DMS153 treated with DMSO at 0.1 percent for 48 hours (cell line): ENCODE data around the gene C1orf21.
A peak's percentile ranks its signal among the peaks of the same experiment; 100 is the strongest.

Experiments used
- DNase-seq: peaks from one replicate; lab custom pipeline; 2025; ENCODE audit not compliant: unreplicated experiment; lab: John Stamatoyannopoulos, UW

Gene C1orf21

GRCh38 chr1:184545601-184546000, 158.8 kb downstream of the C1orf21 start:
- DNase-seq = no peak

DNA sequence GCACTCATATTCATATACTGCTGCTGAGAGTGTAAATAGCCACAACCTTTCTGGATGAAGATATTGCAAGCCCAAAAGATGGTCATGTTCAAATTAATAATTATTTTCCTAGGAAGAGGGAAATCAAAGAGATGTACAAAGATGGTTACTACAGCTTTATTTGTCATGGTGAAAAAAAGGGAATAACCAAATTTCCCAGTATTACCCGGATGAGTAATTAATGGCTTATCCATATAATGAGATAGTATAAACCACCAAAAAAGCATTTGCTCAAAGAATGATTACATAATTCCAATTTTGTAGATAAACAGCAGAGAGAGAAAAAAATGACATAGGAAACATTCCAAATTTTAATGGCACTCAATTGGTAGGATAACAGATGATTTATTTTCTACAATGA, 165.6 kb downstream of the C1orf21 start:
- no peak for DNase-seq

- no peak for DNase-seq
These were observed 167.0 kb downstream of the C1orf21 start for GRCh38 chr1:184553845-184554244.

DNA sequence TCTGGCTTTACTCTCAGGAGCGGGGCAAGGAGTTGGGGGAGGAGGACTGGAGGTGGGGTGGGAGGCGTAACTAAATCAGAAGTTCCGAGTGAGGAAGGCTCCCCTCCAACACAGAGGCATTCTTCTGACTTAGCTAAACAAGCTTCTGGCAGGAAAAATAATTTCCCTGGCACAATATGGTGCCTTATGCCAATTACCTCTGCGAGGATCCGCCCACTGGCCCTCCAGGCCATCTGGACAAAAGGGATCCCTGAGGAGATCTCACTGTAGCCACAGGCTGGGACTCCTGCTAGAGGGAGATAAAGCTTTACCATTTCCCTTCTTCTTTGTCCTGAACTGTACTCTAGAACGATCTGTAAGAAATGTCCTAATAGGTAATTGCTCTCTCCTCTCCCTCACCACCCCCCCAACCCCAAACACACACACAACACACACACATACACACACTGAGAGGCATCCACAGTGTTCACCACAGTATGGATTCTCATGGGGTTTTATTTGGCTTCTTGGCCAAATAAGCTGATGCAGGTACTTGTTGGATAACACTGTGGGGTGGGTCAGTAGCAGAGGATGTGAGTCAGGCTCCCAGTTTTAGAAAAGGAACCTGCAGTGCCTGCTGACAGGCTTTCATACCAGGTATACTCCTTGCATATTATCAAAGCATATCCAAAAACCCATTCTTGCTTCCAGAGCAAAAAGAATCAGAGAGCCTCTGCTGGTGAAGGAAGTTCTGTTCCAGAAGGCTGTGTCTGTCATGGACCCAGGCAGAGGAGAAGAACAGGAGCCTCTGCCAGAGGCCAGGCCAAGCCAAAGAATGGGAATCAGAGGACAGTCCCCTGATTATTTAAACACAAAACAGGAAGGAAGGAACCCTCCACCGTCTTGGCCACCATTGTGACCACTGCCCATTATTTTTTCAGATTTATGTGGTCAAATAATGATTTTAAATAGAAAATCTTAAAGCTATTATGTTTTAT, 169.1 kb downstream of the C1orf21 start:
- no peak for DNase-seq

DNA sequence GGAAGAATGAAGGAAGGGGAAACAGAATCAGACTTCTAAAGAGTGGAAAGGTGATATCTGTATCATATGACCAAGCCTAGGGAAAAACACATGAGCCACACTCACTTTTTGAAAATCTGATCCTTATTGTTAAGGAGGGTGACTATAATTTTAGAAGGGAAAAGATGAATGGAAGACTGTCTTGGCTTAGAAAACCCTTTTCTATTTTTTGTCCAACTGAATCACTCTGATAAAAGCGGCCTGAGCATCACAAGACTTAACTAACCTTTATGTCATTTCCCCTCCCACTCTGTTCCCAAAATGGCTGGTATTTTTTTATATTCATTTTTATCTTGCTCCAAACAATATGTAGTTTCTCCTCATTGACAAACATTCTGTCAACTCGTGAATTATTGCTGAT, 169.8 kb downstream of the C1orf21 start:
- no peak for DNase-seq

GRCh38 chr1:184557423-184558347, 170.9 kb downstream of the C1orf21 start:
- no peak for DNase-seq

DNA sequence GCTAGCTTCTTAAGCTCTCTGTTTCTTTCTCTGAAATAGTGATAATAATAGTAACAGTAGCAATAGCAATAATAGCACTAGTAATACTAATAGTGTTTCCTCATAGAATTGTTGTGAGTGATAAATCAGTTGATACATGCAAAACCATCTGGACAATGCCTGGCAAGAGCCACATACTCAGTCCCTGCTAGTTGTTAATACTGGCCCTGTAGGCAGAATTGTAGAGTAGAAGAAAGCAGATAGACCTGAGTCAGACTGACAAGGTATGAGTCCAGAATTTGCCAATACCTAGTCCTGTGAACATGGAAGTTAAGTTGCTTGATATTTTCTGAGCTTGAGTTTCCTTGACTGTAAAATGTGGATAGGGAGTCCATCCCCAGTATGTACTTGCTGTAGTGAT, 171.9 kb downstream of the C1orf21 start:
- DNase-seq = no peak

GRCh38 chr1:184559117-184559713, 172.4 kb downstream of the C1orf21 start:
- DNase-seq = no peak

DNA sequence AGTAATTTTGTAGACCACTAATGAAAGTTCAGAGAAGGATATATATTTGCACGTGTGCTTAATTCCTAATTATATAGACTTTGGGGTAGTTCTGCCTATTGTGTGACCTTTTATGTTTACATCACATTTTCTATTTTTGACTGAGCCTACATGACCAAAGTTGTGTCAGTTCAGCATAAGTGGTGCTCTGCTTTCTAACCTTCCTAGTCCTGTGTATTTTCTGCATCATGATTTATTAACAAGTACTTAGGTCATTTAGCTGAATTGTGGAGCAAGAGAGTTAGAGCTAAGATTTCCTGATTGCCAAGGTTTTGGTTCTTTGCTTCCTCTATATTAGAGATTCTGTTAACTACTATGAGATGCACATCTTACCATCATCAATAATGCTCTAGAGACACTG, 176.0 kb downstream of the C1orf21 start:
- no peak for DNase-seq

GRCh38 chr1:184563308-184563707, 176.5 kb downstream of the C1orf21 start:
- peak; percentile 51 for DNase-seq

DNA sequence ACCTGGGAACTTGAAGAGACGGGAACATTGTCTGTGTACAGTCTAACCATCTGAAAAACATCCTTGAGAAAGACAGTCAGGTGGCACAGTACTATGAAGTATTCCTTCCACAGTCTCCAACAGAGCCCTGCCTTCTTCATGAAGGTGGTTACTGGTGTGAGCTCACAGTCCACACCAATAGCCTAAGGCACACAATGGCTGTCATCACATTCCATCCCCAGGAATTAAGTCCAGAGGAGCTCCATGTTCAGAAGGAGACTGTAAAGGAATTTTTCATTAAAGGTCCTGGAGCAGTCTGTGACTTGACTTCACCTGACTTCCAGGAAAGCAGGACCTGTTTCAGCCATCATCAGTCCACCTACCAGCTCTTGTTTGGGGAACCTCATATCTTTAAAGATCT, 180.2 kb downstream of the C1orf21 start:
- no peak for DNase-seq

DNA sequence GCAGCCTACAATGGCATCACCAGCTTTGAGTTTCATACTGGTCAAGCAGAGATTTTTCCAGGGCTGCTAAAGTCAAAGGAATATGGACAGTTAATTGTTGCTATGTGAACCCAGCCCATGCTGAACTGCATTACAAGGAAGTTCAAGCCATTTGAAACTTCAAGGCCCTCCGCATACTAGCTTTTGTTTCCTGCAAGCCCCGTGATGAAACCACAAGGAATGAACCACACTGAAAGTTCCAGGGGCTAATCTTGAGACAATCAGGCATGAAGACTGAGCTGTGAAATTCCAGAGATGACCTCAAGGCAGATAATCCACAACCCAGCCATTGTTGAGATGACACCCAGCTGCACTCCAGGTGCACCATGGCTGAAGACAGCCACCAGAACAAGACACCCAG, 180.8 kb downstream of the C1orf21 start:
- no peak for DNase-seq

GRCh38 chr1:184568148-184568547, 181.3 kb downstream of the C1orf21 start:
- no peak for DNase-seq

DNA sequence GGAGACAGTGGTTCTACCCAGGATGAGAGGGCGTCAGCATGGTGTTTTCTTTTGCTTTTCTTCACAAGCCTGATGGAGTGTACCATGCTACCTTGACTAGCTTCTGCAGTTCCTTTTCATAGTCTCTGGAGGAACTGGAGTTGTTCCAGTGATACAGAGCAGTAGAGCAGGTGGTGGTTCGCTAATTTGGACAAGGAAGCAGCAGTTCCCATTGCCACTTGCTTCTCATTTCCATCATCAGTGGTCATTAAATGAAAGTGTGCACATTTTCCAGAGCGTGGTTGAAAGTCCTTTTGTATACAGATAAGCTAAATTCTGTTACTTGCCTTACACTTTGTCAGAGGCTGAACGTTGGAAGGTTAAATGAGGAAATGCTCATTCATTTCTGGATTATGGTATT, 182.3 kb downstream of the C1orf21 start:
- no peak for DNase-seq

- DNase-seq = no peak
These were observed 187.8 kb downstream of the C1orf21 start for GRCh38 chr1:184574588-184574987.

GRCh38 chr1:184576822-184577221, 190.0 kb downstream of the C1orf21 start:
- DNase-seq = no peak

DNA sequence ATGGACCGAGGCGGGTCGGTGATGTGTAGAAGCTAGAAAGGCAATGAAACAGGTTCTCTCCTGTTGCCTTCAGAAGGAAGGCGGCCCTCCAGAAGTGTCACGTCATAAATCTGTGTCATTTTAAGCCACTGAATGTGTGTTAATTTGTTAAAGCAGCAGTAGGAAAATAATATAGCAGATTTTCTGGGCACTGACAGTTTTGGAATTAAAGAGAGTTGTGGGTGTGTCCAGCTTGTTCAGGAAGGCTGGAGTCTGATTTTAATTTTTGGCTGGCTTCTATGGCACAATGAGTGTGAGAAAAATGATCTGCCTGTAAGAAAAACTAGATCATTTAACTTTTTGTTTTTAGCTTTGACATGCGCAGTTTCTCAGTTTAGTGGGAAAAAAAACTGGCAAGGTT, 190.5 kb downstream of the C1orf21 start:
- no peak for DNase-seq

- DNase-seq = no peak
These were observed 195.6 kb downstream of the C1orf21 start for GRCh38 chr1:184582411-184582810.

- DNase-seq = no peak
These were observed 197.0 kb downstream of the C1orf21 start for GRCh38 chr1:184583849-184584248.

GRCh38 chr1:184588701-184589100, 201.9 kb downstream of the C1orf21 start:
- no peak for DNase-seq

DNA sequence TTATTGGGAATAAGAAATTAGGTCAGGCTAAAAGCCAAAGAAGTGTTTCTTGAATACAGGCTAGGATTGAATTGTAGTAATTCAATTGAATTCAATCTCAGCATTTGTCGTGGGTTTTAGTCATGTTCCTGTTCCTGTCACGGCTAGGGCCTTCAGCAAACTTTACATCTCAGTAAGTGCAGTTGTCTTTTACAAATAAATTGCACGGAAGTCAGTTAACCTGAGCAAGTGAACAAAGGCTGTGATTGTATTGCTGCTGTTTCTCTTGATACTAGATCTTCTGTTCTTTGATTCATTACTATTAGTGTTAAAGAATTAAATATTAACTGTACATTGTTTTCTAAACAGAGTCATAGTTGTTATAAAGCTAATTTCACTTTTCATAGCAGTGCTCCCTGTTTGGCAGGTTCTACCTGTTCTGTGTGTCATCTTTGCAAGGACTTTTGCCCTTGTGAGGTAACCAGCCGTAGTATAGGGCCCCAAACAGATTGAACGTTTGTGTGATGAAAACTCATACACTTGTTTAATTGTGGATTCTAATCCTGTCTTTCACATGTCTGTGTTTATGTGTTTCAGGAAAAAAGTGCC, 203.4 kb downstream of the C1orf21 start:
- no peak for DNase-seq
